ENCODE data around the gene TMBIM6.
"Not testable (repeated sequence)": the region's sequence is repeated elsewhere in the genome, so short reads cannot be mapped to it uniquely, and the experiment has no call there.

TMBIM6 gene

GRCh38 chr12:49720214-49720613 lies 21.1 kb upstream of the TMBIM6 start:
- Histone ChIP-seq H3K4me3 (ENCODE audit: low read depth in 1 of 2, low read length in 1 of 2) (no peak overlapping the region), H3K27ac (no peak overlapping the region), H3K36me3 (no peaks in the 10 kb centered on the region), H3K9me3 (no peaks in the 10 kb centered on the region), H3K4me1 (ENCODE audit: control insufficient read depth in 1 of 2, insufficient read depth in 1 of 2, low read depth in 1 of 2, low read length in 1 of 2) (no peaks in the 10 kb centered on the region), H3K27me3 (peaks cover 27% of the 10 kb centered on the region)
- TF ChIP-seq, protein P1, sequence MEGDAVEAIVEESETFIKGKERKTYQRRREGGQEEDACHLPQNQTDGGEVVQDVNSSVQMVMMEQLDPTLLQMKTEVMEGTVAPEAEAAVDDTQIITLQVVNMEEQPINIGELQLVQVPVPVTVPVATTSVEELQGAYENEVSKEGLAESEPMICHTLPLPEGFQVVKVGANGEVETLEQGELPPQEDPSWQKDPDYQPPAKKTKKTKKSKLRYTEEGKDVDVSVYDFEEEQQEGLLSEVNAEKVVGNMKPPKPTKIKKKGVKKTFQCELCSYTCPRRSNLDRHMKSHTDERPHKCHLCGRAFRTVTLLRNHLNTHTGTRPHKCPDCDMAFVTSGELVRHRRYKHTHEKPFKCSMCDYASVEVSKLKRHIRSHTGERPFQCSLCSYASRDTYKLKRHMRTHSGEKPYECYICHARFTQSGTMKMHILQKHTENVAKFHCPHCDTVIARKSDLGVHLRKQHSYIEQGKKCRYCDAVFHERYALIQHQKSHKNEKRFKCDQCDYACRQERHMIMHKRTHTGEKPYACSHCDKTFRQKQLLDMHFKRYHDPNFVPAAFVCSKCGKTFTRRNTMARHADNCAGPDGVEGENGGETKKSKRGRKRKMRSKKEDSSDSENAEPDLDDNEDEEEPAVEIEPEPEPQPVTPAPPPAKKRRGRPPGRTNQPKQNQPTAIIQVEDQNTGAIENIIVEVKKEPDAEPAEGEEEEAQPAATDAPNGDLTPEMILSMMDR (IDR thresholded peaks at IDR 0.05) = no peak

DNA sequence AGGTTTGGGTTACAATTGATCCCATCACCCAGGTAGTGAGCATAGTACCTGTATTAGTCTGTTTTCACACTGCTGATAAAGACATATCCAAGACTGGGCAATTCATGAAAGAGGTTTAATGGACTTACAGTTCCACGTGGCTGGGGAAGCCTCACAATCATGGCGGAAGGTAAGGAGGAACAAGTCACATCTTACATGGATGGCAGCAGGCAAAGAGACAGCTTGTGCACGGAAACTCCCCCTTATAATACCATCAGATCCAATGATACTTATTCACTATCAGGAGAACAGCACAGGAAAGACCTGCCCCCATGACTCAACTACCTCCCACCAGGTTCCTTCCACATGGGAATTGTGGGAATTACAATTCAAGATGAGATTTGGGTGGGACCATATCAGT lies 20.0 kb upstream of the TMBIM6 start:
- not testable (repeated sequence) for H3K27ac ChIP-seq; H3K4me3 ChIP-seq (ENCODE audit: low read depth in 1 of 2, low read length in 1 of 2); H3K4me1 ChIP-seq (ENCODE audit: control insufficient read depth in 1 of 2, insufficient read depth in 1 of 2, low read depth in 1 of 2, low read length in 1 of 2); H3K9me3 ChIP-seq; H3K36me3 ChIP-seq
- peaks cover 22% of the 10 kb centered on the region for H3K27me3 ChIP-seq

GRCh38 chr12:49728446-49728845 lies 12.9 kb upstream of the TMBIM6 start:
- TF ChIP-seq, protein P1 (IDR thresholded peaks at IDR 0.05) = no peak

GRCh38 chr12:49730050-49730449 lies 11.3 kb upstream of the TMBIM6 start:
- TF ChIP-seq, protein P1 (IDR thresholded peaks at IDR 0.05) = no peak
- H3K9me3 ChIP-seq = no peaks in the 10 kb centered on the region
- H3K27ac ChIP-seq = no peak overlapping the region
- peaks cover 6% of the 10 kb centered on the region for H3K27me3 ChIP-seq
- H3K36me3 ChIP-seq = no peaks in the 10 kb centered on the region
- peaks cover 0 to 6% of the 10 kb centered on the region in 2 experiments for H3K4me1 ChIP-seq (ENCODE audit: control insufficient read depth in 1 of 2, insufficient read depth in 1 of 2, low read depth in 1 of 2, low read length in 1 of 2)
- H3K4me3 ChIP-seq (ENCODE audit: low read depth in 1 of 2, low read length in 1 of 2) = no peak overlapping the region

More at GRCh38 chr12:49728446-49728845, 12.9 kb upstream of the TMBIM6 start:
- Histone ChIP-seq H3K27me3 (peaks cover 10% of the 10 kb centered on the region), H3K4me3 (ENCODE audit: low read depth in 1 of 2, low read length in 1 of 2) (no peak overlapping the region), H3K4me1 (ENCODE audit: control insufficient read depth in 1 of 2, insufficient read depth in 1 of 2, low read depth in 1 of 2, low read length in 1 of 2) (peaks cover 0 to 6% of the 10 kb centered on the region in 2 experiments), H3K9me3 (no peaks in the 10 kb centered on the region), H3K36me3 (no peaks in the 10 kb centered on the region), H3K27ac (no peak overlapping the region)

DNA sequence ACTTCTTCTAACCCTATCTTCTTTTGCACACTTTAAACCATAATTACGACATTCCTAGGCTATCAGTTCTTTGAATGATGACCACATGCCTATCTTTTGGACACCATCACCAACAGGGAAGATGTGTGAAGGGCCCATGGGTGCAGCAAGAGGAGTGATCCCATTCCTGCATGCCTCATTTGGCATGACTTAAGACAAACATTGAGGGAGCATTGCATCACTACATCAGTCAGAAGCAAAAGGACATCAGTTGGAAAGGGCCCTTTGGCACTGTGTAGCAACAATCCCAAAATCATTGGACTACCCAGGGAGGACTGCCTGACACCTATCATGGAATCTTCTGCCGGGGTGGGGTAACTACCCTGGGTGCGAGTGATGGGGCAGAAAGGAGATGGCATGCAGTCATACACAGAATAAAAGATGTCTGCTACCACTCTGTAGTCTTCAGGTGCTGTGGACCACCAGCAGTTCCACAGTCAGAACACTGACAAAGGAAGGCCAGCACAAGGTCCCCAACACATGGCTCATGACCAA lies 10.7 kb upstream of the TMBIM6 start:
- no peak overlapping the region for H3K27ac ChIP-seq
- no peaks in the 10 kb centered on the region for H3K9me3 ChIP-seq
- peaks cover 0 to 6% of the 10 kb centered on the region in 2 experiments for H3K4me1 ChIP-seq (ENCODE audit: control insufficient read depth in 1 of 2, insufficient read depth in 1 of 2, low read depth in 1 of 2, low read length in 1 of 2)
- H3K36me3 ChIP-seq = no peaks in the 10 kb centered on the region
- TF ChIP-seq, protein P1 (IDR thresholded peaks at IDR 0.05) = no peak
- H3K27me3 ChIP-seq = peaks cover 2% of the 10 kb centered on the region
- no peak overlapping the region for H3K4me3 ChIP-seq (ENCODE audit: low read depth in 1 of 2, low read length in 1 of 2)

DNA sequence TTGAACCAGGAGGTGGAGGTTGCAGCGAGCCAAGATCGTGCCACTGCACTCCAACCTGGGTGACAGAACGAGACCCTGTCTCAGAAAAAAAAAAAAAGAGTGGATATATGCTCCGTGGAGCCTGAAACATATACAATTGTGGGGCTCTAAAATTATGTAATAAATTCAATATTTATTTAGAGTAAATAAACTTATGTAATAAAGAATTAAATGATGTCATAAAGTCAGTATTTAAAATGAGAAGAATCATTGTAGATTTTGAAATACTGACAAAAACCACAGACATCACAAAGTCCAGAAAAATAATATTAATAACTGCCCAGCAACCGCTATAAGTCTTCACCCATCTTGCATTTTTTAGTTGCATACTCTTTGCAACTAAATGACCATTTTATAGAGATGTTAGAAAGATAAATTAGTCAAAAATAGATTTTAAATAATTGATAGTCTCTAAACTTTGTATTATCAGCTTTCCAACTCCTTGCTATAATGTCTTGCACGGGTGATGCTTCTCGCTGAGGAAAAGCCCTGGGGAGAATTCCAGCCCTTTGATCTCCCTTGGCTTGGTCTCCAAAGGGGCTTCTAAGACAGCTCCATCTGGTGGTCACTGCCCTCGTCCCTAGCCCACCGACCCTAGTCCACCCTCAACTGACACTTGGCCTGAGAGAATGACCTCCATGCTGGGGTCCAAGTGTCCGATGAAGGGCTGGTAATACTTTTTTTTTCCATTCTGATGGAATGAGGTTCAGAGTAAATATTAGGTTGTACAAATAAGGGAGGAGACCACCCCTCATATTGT lies 7.9 kb upstream of the TMBIM6 start:
- TF ChIP-seq, protein P1 (IDR thresholded peaks at IDR 0.05) = no peak
- H3K4me3 ChIP-seq (ENCODE audit: low read depth in 1 of 2, low read length in 1 of 2) = no peak overlapping the region
- no peak overlapping the region for H3K27ac ChIP-seq
- no peaks in the 10 kb centered on the region for H3K27me3 ChIP-seq
- peaks cover 0 to 6% of the 10 kb centered on the region in 2 experiments for H3K4me1 ChIP-seq (ENCODE audit: control insufficient read depth in 1 of 2, insufficient read depth in 1 of 2, low read depth in 1 of 2, low read length in 1 of 2)
- no peaks in the 10 kb centered on the region for H3K9me3 ChIP-seq
- H3K36me3 ChIP-seq = no peaks in the 10 kb centered on the region

DNA sequence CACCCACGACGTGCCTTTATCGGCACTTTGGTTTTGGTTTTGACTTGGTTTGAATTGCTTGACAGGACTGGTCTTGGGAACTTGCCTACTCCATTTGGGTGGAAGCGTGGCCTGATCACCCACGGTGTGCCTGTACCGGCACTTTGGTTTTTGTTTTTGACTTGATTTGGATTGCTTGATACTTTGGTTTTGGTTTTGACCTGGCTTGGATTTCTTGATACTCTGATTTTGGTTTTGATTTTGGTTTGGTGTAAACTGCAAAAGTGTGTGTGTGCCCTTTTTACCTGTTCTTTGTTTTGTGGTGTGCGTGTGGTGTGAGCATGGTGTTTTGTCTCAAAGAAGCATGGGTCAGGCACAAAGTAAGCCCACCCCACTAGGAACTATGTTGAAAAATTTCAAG lies 6.5 kb upstream of the TMBIM6 start:
- H3K9me3 ChIP-seq; H3K27me3 ChIP-seq; H3K4me1 ChIP-seq (ENCODE audit: control insufficient read depth in 1 of 2, insufficient read depth in 1 of 2, low read depth in 1 of 2, low read length in 1 of 2); H3K36me3 ChIP-seq; H3K27ac ChIP-seq; H3K4me3 ChIP-seq (ENCODE audit: low read depth in 1 of 2, low read length in 1 of 2): not testable (repeated sequence)

DNA sequence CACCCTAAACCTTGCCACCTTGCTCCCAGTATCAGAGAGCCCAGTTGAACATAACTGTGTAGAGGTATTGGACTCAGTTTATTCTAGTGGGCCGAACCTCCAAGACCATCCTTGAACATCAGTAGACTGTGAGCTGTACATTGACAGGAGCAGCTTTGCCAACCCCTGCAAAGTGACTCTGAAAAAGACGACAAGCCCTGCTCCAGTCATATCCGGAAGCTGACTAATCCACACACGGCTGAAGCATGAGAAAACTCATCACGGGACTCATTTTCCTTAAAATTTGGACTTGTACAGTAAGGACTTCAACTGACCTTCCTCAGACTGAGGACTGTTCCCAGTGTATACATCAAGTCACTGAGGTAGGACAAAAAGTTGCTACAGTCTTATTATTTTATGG lies 2.6 kb upstream of the TMBIM6 start:
- H3K4me3 ChIP-seq (ENCODE audit: low read depth in 1 of 2, low read length in 1 of 2); H3K36me3 ChIP-seq; H3K27me3 ChIP-seq; H3K9me3 ChIP-seq; H3K27ac ChIP-seq: not testable (repeated sequence)
- peaks cover 25 to 28% of the 10 kb centered on the region in 2 experiments for H3K4me1 ChIP-seq (ENCODE audit: control insufficient read depth in 1 of 2, insufficient read depth in 1 of 2, low read depth in 1 of 2, low read length in 1 of 2)

GRCh38 chr12:49740277-49740676 lies 1.1 kb upstream of the TMBIM6 start:
- Histone ChIP-seq H3K4me3 (ENCODE audit: low read depth in 1 of 2, low read length in 1 of 2) (peak overlapping the region in 1 of 2 experiments; percentile 91), H3K36me3 (peaks cover 18% of the 10 kb centered on the region), H3K4me1 (ENCODE audit: control insufficient read depth in 1 of 2, insufficient read depth in 1 of 2, low read depth in 1 of 2, low read length in 1 of 2) (peaks cover 36 to 41% of the 10 kb centered on the region in 2 experiments), H3K27ac (peak overlapping the region; percentile 98)
- not testable (repeated sequence) for H3K27me3 ChIP-seq, H3K9me3 ChIP-seq
